Mucosa of rectum (tissue), 2 donors: ENCODE data around the gene RGCC.
A peak's percentile ranks its signal among the peaks of the same experiment; 100 is the strongest.

Source experiments
- H3K27ac ChIP-seq, 2 donors: one replicate each; pipeline ENCODE4 v1.7.0; 2013; ENCODE audit warnings: inconsistent platforms in 2 of 2, low read depth in 2 of 2, low read length in 2 of 2
- H3K27me3 ChIP-seq, 2 donors: one replicate each; pipeline ENCODE4 v1.7.0; 2013; ENCODE audit warnings: low read length in 2 of 2; ENCODE audit not compliant: control insufficient read depth in 2 of 2, insufficient read depth in 2 of 2
- H3K36me3 ChIP-seq, 2 donors: one replicate each; pipeline ENCODE4 v1.7.0; 2013; ENCODE audit warnings: low read length in 2 of 2; ENCODE audit not compliant: control insufficient read depth in 2 of 2, insufficient read depth in 2 of 2
- H3K4me1 ChIP-seq, 2 donors: one replicate each; pipeline ENCODE4 v1.7.0; 2013; ENCODE audit warnings: low read length in 2 of 2, mild to moderate bottlenecking in 1 of 2; ENCODE audit not compliant: control insufficient read depth in 2 of 2, insufficient read depth in 2 of 2
- H3K4me3 ChIP-seq, 2 donors: one replicate each; pipeline ENCODE4 v1.7.0; 2013; ENCODE audit warnings: low read length in 2 of 2
- H3K9ac ChIP-seq, 2 donors: one replicate each; pipeline ENCODE4 v1.7.0; 2013; ENCODE audit warnings: low read length in 2 of 2, low read depth in 1 of 2, mild to moderate bottlenecking in 1 of 2
- H3K9me3 ChIP-seq, 2 donors: one replicate each; pipeline ENCODE4 v1.7.0; 2013; ENCODE audit warnings: low read length in 2 of 2; ENCODE audit not compliant: control insufficient read depth in 2 of 2
- donor health status: healthy.
- donor health status: Normal muscosa, but diverticular disease.

The RGCC gene, protein sequence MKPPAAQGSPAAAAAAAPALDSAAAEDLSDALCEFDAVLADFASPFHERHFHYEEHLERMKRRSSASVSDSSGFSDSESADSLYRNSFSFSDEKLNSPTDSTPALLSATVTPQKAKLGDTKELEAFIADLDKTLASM

DNA sequence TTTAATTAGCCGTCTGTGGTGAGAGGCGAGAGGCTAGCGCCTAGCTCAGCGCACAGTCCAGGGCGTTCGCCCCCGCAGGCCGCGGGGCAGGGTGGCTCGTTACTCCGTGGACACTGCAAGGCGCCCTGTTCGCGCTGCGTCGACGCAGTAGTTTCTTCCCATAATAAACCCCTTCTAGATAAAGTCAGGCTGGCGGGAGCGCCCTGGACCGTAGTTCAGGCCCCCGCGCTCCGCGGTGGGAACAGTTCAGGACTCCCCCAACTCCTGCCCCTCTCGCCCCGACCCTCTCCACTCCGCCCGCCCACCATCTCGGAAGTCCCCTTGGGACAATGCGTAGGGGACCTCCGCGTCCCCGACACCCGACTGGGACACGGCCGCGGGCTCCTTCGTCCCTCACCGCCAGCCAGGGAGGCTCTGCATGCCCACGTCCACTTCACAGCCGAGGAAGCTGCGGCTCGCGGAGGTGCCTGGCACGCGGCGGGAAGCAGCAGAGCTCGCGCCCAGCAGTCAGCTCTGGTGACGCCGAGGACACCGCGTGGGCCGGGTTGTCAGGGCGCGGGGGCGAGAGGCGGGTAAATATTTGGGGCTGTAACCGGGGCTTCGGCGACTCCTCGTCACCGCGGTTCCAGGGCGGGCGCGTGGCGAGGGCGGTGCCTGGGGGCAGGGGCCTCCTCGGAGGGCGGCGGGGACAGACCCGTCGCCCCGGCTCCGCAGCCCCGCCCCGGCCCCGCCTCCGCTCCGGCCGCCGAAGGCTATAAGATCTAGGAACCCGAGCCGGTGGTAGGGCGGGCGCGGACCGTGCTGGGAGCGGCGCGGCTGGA lies at the start of gene RGCC:
RGCC (plus strand) TSS at position 783 of the 821 bp plus-strand sequence. CDS start 158 bp downstream, outside the sequence.
- H3K9me3 ChIP-seq = no peaks in the 10 kb centered on the region
- peaks cover 9 to 25% of the 10 kb centered on the region in 2 donors for H3K27me3 ChIP-seq
- H3K27ac ChIP-seq = peak within 1 kb of the TSS; percentile 28 to 43
- peak within 1 kb of the TSS; percentile 63 to 69 for H3K9ac ChIP-seq
- peak within 1 kb of the TSS; percentile 68 to 75 for H3K4me3 ChIP-seq
- H3K36me3 ChIP-seq = no peaks in the 10 kb centered on the region
- H3K4me1 ChIP-seq = peaks cover 10 to 13% of the 10 kb centered on the region in 2 donors

DNA sequence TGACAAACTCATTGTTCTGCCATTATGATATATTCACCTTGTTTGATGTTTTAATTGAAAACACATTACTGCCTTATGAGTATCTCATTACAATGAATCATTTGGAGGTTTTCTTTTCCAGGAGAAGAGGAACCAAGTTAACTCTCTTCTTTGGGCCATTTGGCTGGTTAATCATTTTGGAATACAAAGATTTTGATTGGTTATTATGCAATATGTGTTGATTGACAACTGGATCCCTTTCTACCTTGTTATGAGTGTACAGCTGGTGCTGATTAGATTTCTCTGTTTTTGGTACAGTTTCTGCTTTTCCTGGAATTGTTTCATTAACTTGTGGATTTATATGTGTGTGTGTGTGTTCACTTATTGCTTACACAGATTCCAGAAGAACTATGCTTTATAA lies 49.2 kb upstream of the RGCC start:
- H3K9ac ChIP-seq = no peak overlapping the region
- H3K27me3 ChIP-seq = peaks cover 0 to 3% of the 10 kb centered on the region in 2 donors
- no peaks in the 10 kb centered on the region for H3K4me1 ChIP-seq
- no peaks in the 10 kb centered on the region for H3K36me3 ChIP-seq
- no peaks in the 10 kb centered on the region for H3K9me3 ChIP-seq
- H3K27ac ChIP-seq = no peak overlapping the region
- H3K4me3 ChIP-seq = no peak overlapping the region

DNA sequence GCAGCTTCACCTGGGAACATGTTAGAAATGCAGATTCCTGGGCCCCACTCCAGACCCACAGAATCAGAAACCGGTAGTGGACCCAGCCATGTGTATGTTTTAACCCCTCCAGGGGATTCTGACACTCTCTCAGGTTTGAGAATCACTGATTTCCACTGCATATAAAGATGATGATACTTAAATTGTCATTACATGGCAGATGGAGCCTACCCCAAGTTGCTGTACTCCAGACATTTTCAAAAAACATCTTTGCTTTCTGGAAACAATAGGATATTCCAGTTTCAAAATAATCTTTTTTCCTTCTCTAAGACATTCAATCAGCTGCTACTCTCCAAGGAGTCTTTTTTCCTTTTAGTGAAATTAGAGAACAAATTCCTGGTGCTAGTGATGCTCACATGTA lies 48.6 kb upstream of the RGCC start:
- Histone ChIP-seq H3K27ac (no peak overlapping the region), H3K4me3 (no peak overlapping the region), H3K27me3 (peaks cover 0 to 3% of the 10 kb centered on the region in 2 donors), H3K9me3 (no peaks in the 10 kb centered on the region), H3K9ac (no peak overlapping the region), H3K36me3 (no peaks in the 10 kb centered on the region), H3K4me1 (no peaks in the 10 kb centered on the region)

DNA sequence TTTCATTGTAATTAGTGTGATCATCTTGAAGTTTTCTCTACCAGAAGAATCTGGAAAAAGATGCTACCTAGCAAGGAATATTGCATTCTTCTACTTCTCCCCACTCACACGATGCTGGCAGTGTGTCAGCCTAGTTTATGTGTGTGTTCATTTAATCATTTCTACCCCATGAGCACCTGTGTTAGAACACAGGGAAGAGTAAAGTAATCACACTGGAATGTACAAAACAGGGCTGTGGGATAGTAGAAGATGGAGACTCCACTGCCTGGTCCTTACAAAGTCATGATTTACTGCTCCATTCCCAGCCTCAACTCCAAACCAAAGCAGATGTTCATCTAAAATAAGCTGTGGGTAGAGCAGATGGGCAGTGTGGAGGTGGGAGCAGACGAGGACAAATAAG lies 47.7 kb upstream of the RGCC start:
- Histone ChIP-seq H3K4me3 (no peak overlapping the region), H3K36me3 (no peaks in the 10 kb centered on the region), H3K27ac (no peak overlapping the region), H3K27me3 (peaks cover 0 to 3% of the 10 kb centered on the region in 2 donors), H3K9me3 (no peaks in the 10 kb centered on the region), H3K4me1 (no peaks in the 10 kb centered on the region), H3K9ac (no peak overlapping the region)

DNA sequence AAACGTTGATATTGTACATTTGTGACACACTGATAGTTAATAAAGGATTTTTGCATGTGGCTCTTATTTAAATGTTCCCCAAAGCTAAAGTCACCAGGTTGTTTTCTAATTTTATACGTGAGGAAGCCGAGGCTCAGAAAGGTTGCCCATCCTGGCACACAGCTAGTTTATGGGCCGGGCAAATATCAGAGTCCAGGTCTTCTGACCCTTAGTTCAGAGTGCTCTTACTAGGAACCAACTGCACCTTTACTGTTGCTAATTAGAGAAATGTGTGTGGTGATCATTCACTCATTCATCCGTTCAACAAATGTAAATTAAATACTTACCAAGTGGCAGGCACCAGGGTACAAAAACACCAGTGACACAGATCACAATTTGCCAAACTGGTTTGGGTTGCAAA lies 46.3 kb upstream of the RGCC start:
- Histone ChIP-seq H3K4me1 (no peaks in the 10 kb centered on the region), H3K9ac (no peak overlapping the region), H3K27me3 (peaks cover 0 to 3% of the 10 kb centered on the region in 2 donors), H3K4me3 (no peak overlapping the region), H3K9me3 (no peaks in the 10 kb centered on the region), H3K27ac (no peak overlapping the region), H3K36me3 (no peaks in the 10 kb centered on the region)

DNA sequence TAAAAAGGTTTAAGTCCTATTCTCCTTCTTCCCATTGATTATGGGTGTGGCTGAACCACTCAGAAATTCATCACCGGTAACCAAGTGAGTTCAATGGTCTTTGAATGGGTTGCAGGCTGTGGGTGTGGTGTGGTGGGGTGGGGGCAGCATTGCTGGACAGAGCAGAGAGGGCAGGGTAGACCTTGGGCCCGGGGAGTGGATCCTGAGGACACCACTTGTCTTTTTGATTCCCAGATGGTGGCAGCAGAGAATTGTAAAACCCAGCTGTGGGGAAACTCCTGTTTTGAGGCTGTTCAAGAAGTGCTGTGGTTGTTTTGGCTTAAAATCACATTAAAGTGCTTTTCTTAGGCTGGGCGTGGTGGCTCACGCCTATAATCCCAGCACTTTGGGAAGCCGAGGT lies 45.8 kb upstream of the RGCC start:
- Histone ChIP-seq H3K36me3 (no peaks in the 10 kb centered on the region), H3K4me3 (no peak overlapping the region), H3K27me3 (peaks cover 0 to 3% of the 10 kb centered on the region in 2 donors), H3K9me3 (no peaks in the 10 kb centered on the region), H3K4me1 (no peaks in the 10 kb centered on the region), H3K27ac (no peak overlapping the region), H3K9ac (no peak overlapping the region)

DNA sequence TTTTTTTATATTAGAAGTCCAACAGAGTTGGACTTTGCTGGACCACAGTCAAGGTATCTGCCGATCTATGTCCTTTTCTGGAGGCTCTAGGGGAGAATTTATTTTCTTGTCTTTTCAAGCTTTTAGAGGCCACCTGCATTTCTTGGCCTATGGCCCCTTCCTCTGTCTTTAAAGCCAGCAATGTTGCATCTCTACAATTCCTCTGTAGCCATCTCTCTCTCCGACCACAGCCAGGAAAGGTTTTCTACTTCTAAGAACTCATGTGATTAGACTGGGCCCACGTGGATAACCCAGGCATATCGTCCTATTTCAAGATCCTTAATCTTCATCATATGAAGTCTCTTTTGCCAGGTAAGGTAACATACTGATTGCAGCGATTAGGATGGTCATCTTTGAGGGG lies 43.5 kb upstream of the RGCC start:
- H3K27ac ChIP-seq = no peak overlapping the region
- H3K27me3 ChIP-seq = peaks cover 0 to 3% of the 10 kb centered on the region in 2 donors
- no peaks in the 10 kb centered on the region for H3K9me3 ChIP-seq
- H3K9ac ChIP-seq = no peak overlapping the region
- no peaks in the 10 kb centered on the region for H3K36me3 ChIP-seq
- no peaks in the 10 kb centered on the region for H3K4me1 ChIP-seq
- no peak overlapping the region for H3K4me3 ChIP-seq

DNA sequence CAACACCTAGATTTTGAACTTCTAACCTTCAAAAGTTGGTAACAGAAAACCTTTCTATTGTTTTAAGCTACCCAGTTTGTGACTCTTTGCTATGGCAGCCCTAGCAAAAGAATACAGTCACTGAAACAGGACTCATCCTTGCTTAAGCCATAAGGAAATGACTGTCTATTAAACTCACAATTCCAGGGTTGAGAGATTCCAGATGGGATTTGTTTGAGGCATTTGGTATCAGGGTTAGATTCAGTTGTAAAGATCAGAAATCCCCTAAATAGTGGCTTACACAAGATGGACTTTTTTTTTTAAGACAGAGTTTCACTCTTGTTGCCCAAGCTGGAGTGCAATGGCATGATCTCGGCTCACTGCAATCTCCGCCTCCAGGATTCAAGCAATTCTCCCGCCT lies 41.1 kb upstream of the RGCC start:
- Histone ChIP-seq H3K27me3 (no peaks in the 10 kb centered on the region), H3K4me1 (no peaks in the 10 kb centered on the region), H3K9me3 (no peaks in the 10 kb centered on the region), H3K27ac (no peak overlapping the region), H3K4me3 (no peak overlapping the region), H3K36me3 (no peaks in the 10 kb centered on the region), H3K9ac (no peak overlapping the region)

DNA sequence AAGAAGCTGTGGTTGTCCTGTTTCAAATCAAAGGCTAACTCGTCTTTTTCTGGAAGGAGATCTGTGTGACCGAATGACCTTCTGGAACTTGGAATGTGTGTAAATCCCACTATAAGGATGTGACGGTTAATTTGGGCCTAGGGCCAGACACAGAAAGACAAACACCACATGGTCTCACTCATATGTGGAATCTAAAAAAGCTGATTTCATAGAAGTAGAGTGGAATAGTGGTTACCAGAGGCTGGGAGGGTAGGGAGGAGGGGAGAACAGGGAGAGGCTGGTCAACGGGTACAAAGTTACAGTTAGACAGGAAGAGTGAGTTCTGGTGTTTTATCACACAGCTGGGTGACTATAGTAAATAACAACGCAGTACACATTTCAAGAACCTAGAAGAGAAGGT lies 39.3 kb upstream of the RGCC start:
- no peaks in the 10 kb centered on the region for H3K27me3 ChIP-seq
- H3K9me3 ChIP-seq = no peaks in the 10 kb centered on the region
- H3K9ac ChIP-seq = no peak overlapping the region
- no peak overlapping the region for H3K27ac ChIP-seq
- no peak overlapping the region for H3K4me3 ChIP-seq
- H3K36me3 ChIP-seq = no peaks in the 10 kb centered on the region
- H3K4me1 ChIP-seq = no peaks in the 10 kb centered on the region

DNA sequence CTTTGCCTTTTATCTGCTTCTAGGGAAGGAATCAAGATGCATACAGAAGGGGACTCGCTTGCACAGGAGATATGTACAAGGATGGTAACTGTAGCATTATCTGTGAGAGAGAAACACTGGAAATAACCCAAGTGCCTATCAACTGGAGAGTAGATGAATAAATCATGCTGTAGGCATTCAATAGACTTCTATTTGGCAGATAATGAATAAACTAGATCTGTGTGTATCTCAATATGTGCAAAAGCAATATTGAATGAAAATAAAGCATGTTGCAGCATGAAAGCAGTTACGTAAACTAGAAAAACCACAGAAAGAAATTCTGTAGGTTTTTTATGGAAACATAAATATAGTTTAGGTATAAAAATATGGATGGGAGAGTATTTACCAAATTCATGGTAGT lies 38.6 kb upstream of the RGCC start:
- Histone ChIP-seq H3K27me3 (no peaks in the 10 kb centered on the region), H3K27ac (no peak overlapping the region), H3K4me3 (no peak overlapping the region), H3K4me1 (no peaks in the 10 kb centered on the region), H3K9me3 (no peaks in the 10 kb centered on the region), H3K9ac (no peak overlapping the region), H3K36me3 (no peaks in the 10 kb centered on the region)
